Vagina (tissue), 2 donors: ENCODE measurements around the gene PLD6.

Source experiments
- POLR2AphosphoS5 ChIP-seq, 2 donors: sonication (generic); formaldehyde crosslinking; IDR thresholded peaks; one replicate each; pipeline ENCODE4 v1.9.0; 2017; ENCODE audit warnings: antibody characterized with exemption in 2 of 2, mild to moderate bottlenecking in 2 of 2, low read depth in 1 of 2; ENCODE audit not compliant: insufficient read depth in 1 of 2
- TF ChIP-seq, protein P1 (sequence below), 3 experiments: fragments of 450-650 bp in 2 of 3; fragments of 200-600 bp in 1 of 3; sonication (generic) in 1 of 3; IDR thresholded peaks; one replicate each; pipeline ENCODE4 v1.5.1; 2017 to 2019; ENCODE audit warnings: antibody characterized with exemption in 3 of 3, mild to moderate bottlenecking in 2 of 3, moderate library complexity in 2 of 3

DNA sequence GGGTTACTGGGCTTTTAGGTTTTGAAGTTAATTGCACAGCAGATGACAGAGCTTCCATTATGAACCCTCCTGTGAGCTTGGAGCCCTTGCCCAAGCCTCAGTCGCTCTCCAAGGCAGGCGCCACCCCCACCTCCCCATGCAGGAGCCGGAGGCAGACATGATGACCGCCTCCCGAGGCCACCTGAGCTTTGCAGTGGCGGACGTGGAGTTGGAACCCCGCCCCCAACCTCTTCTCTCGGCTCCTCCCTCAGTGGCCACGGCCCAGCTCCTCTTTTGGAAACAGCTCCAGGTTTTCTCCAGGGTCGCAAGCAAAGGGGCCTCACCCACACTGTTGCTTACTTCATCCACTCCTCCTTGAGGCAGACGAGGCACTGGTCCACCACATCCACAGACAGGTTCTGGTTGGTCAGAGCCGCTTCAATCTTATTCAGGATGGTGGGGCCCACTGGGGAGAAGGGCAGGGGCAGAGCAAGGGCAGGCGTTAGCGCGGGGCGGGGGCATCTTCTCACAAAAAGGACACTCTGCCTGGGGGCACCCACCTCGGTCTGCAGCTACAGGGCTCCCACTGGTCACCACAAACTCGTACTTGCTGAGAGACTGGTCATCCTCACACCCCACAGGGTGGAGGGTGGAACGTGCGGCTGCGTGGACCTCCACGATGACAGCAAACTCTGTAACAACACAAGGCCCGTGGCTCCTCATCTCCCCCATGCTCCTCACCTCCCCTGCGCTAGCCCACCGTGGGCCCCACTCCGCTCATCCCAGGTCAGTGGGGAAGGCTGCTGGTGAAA, 8.7 kb upstream of the PLD6 start:
- no peak for TF ChIP-seq POLR2AphosphoS5 (IDR thresholded peaks at IDR 0.05; ENCODE audit: insufficient read depth in 1 of 2, low read depth in 1 of 2)
- TF ChIP-seq, protein P1, sequence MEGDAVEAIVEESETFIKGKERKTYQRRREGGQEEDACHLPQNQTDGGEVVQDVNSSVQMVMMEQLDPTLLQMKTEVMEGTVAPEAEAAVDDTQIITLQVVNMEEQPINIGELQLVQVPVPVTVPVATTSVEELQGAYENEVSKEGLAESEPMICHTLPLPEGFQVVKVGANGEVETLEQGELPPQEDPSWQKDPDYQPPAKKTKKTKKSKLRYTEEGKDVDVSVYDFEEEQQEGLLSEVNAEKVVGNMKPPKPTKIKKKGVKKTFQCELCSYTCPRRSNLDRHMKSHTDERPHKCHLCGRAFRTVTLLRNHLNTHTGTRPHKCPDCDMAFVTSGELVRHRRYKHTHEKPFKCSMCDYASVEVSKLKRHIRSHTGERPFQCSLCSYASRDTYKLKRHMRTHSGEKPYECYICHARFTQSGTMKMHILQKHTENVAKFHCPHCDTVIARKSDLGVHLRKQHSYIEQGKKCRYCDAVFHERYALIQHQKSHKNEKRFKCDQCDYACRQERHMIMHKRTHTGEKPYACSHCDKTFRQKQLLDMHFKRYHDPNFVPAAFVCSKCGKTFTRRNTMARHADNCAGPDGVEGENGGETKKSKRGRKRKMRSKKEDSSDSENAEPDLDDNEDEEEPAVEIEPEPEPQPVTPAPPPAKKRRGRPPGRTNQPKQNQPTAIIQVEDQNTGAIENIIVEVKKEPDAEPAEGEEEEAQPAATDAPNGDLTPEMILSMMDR (IDR thresholded peaks at IDR 0.05) = no peak
